Measurements from ENCODE around the gene OR2A42.
"Not testable (repeated sequence)": the region's sequence is repeated elsewhere in the genome, so short reads cannot be mapped to it uniquely, and the experiment has no call there.

The OR2A42 gene

GRCh38 chr7:144255471-144255897 lies 16.1 kb upstream of the OR2A42 start:
- H3K4me3 ChIP-seq (ENCODE audit: low read length), result no peak overlapping the region
- no peak overlapping the region for H3K9ac ChIP-seq (ENCODE audit: low read depth, low read length)
- no peaks in the 10 kb centered on the region for H3K36me3 ChIP-seq (ENCODE audit: insufficient read depth, low read depth, low read length)
- peaks cover 3% of the 10 kb centered on the region for H3K4me1 ChIP-seq (ENCODE audit: insufficient read depth, low read length)
- no peak overlapping the region for H3K27ac ChIP-seq (ENCODE audit: low read length)
- no peaks in the 10 kb centered on the region for H3K9me3 ChIP-seq (ENCODE audit: insufficient read depth, low read depth, low read length)
- H3K27me3 ChIP-seq (ENCODE audit: insufficient read depth, low read length), result no peaks in the 10 kb centered on the region

- H3K9ac ChIP-seq (ENCODE audit: low read depth, low read length); H3K4me3 ChIP-seq (ENCODE audit: low read length); H3K36me3 ChIP-seq (ENCODE audit: insufficient read depth, low read depth, low read length); H3K27ac ChIP-seq (ENCODE audit: low read length); H3K27me3 ChIP-seq (ENCODE audit: insufficient read depth, low read length); H3K9me3 ChIP-seq (ENCODE audit: insufficient read depth, low read depth, low read length); H3K4me1 ChIP-seq (ENCODE audit: insufficient read depth, low read length): not testable (repeated sequence)
Observed at GRCh38 chr7:144252307-144252706, 12.9 kb upstream of the OR2A42 start.

GRCh38 chr7:144247674-144248330 lies 8.4 kb upstream of the OR2A42 start:
- not testable (repeated sequence) for H3K9me3 ChIP-seq (ENCODE audit: insufficient read depth, low read depth, low read length); H3K36me3 ChIP-seq (ENCODE audit: insufficient read depth, low read depth, low read length); H3K27me3 ChIP-seq (ENCODE audit: insufficient read depth, low read length); H3K9ac ChIP-seq (ENCODE audit: low read depth, low read length); H3K27ac ChIP-seq (ENCODE audit: low read length); H3K4me3 ChIP-seq (ENCODE audit: low read length); H3K4me1 ChIP-seq (ENCODE audit: insufficient read depth, low read length)

GRCh38 chr7:144246967-144247366 lies 7.6 kb upstream of the OR2A42 start:
- H3K9ac ChIP-seq (ENCODE audit: low read depth, low read length); H3K36me3 ChIP-seq (ENCODE audit: insufficient read depth, low read depth, low read length); H3K27me3 ChIP-seq (ENCODE audit: insufficient read depth, low read length); H3K9me3 ChIP-seq (ENCODE audit: insufficient read depth, low read depth, low read length); H3K27ac ChIP-seq (ENCODE audit: low read length); H3K4me3 ChIP-seq (ENCODE audit: low read length); H3K4me1 ChIP-seq (ENCODE audit: insufficient read depth, low read length): not testable (repeated sequence)

- H3K36me3 ChIP-seq (ENCODE audit: insufficient read depth, low read depth, low read length); H3K9ac ChIP-seq (ENCODE audit: low read depth, low read length); H3K4me3 ChIP-seq (ENCODE audit: low read length); H3K9me3 ChIP-seq (ENCODE audit: insufficient read depth, low read depth, low read length); H3K4me1 ChIP-seq (ENCODE audit: insufficient read depth, low read length); H3K27me3 ChIP-seq (ENCODE audit: insufficient read depth, low read length); H3K27ac ChIP-seq (ENCODE audit: low read length): not testable (repeated sequence)
Observed at GRCh38 chr7:144245372-144245771, 6.0 kb upstream of the OR2A42 start.

GRCh38 chr7:144238530-144239082 lies 799 bp downstream of the OR2A42 start:
- H3K4me1 ChIP-seq (ENCODE audit: insufficient read depth, low read length); H3K4me3 ChIP-seq (ENCODE audit: low read length); H3K9me3 ChIP-seq (ENCODE audit: insufficient read depth, low read depth, low read length); H3K36me3 ChIP-seq (ENCODE audit: insufficient read depth, low read depth, low read length); H3K27ac ChIP-seq (ENCODE audit: low read length); H3K9ac ChIP-seq (ENCODE audit: low read depth, low read length); H3K27me3 ChIP-seq (ENCODE audit: insufficient read depth, low read length): not testable (repeated sequence)

- not testable (repeated sequence) for H3K9me3 ChIP-seq (ENCODE audit: insufficient read depth, low read depth, low read length); H3K27ac ChIP-seq (ENCODE audit: low read length); H3K4me1 ChIP-seq (ENCODE audit: insufficient read depth, low read length); H3K4me3 ChIP-seq (ENCODE audit: low read length); H3K27me3 ChIP-seq (ENCODE audit: insufficient read depth, low read length); H3K9ac ChIP-seq (ENCODE audit: low read depth, low read length); H3K36me3 ChIP-seq (ENCODE audit: insufficient read depth, low read depth, low read length)
Observed at GRCh38 chr7:144233039-144233438, 6.4 kb downstream of the OR2A42 start.

GRCh38 chr7:144231027-144231426 lies 8.4 kb downstream of the OR2A42 start:
- H3K9me3 ChIP-seq (ENCODE audit: insufficient read depth, low read depth, low read length); H3K27me3 ChIP-seq (ENCODE audit: insufficient read depth, low read length); H3K27ac ChIP-seq (ENCODE audit: low read length); H3K4me3 ChIP-seq (ENCODE audit: low read length); H3K9ac ChIP-seq (ENCODE audit: low read depth, low read length); H3K4me1 ChIP-seq (ENCODE audit: insufficient read depth, low read length); H3K36me3 ChIP-seq (ENCODE audit: insufficient read depth, low read depth, low read length): not testable (repeated sequence)

GRCh38 chr7:144228810-144229209 lies 10.6 kb downstream of the OR2A42 start:
- H3K36me3 ChIP-seq (ENCODE audit: insufficient read depth, low read depth, low read length); H3K4me3 ChIP-seq (ENCODE audit: low read length); H3K4me1 ChIP-seq (ENCODE audit: insufficient read depth, low read length); H3K27ac ChIP-seq (ENCODE audit: low read length); H3K9ac ChIP-seq (ENCODE audit: low read depth, low read length); H3K27me3 ChIP-seq (ENCODE audit: insufficient read depth, low read length); H3K9me3 ChIP-seq (ENCODE audit: insufficient read depth, low read depth, low read length): not testable (repeated sequence)

GRCh38 chr7:144226866-144227265 lies 12.5 kb downstream of the OR2A42 start:
- H3K4me3 ChIP-seq (ENCODE audit: low read length); H3K27ac ChIP-seq (ENCODE audit: low read length); H3K27me3 ChIP-seq (ENCODE audit: insufficient read depth, low read length); H3K9ac ChIP-seq (ENCODE audit: low read depth, low read length); H3K4me1 ChIP-seq (ENCODE audit: insufficient read depth, low read length); H3K36me3 ChIP-seq (ENCODE audit: insufficient read depth, low read depth, low read length); H3K9me3 ChIP-seq (ENCODE audit: insufficient read depth, low read depth, low read length): not testable (repeated sequence)

- H3K27ac ChIP-seq (ENCODE audit: low read length); H3K36me3 ChIP-seq (ENCODE audit: insufficient read depth, low read depth, low read length); H3K4me1 ChIP-seq (ENCODE audit: insufficient read depth, low read length); H3K27me3 ChIP-seq (ENCODE audit: insufficient read depth, low read length); H3K9ac ChIP-seq (ENCODE audit: low read depth, low read length); H3K4me3 ChIP-seq (ENCODE audit: low read length); H3K9me3 ChIP-seq (ENCODE audit: insufficient read depth, low read depth, low read length): not testable (repeated sequence)
Observed at GRCh38 chr7:144223675-144224074, 15.7 kb downstream of the OR2A42 start.

GRCh38 chr7:144220531-144220930 lies 18.9 kb downstream of the OR2A42 start:
- H3K27ac ChIP-seq (ENCODE audit: low read length), result not testable (repeated sequence)

More at GRCh38 chr7:144220531-144220930, 18.9 kb downstream of the OR2A42 start:
- not testable (repeated sequence) for H3K27me3 ChIP-seq (ENCODE audit: insufficient read depth, low read length); H3K9ac ChIP-seq (ENCODE audit: low read depth, low read length); H3K4me3 ChIP-seq (ENCODE audit: low read length); H3K36me3 ChIP-seq (ENCODE audit: insufficient read depth, low read depth, low read length); H3K9me3 ChIP-seq (ENCODE audit: insufficient read depth, low read depth, low read length); H3K4me1 ChIP-seq (ENCODE audit: insufficient read depth, low read length)

Data from iPS-20b (cell line).